Raji (cell line): Measurements from ENCODE around the gene STAC3.
A peak's percentile ranks its signal among the peaks of the same experiment; 100 is the strongest.

Experiments used
- POLR2A ChIP-seq: IDR thresholded peaks from 2 replicates; pipeline ENCODE4 v1.6.1; 2011; ENCODE audit warnings: low read depth, low read length, control low read depth; ENCODE audit not compliant: insufficient read depth

The STAC3 gene

GRCh38 chr12:57258977-57259970, 8.3 kb upstream of the STAC3 start:
- no peak for TF ChIP-seq POLR2A

GRCh38 chr12:57255916-57256315, 4.9 kb upstream of the STAC3 start:
- TF ChIP-seq POLR2A: no peak

GRCh38 chr12:57254506-57255280, 3.7 kb upstream of the STAC3 start:
- no peak for TF ChIP-seq POLR2A

- TF ChIP-seq POLR2A: no peak
Observed at GRCh38 chr12:57250541-57250940, 446 bp downstream of the STAC3 start.

GRCh38 chr12:57248934-57249742, 1.8 kb downstream of the STAC3 start:
- peak; percentile 31; the same call in 1 of the 2 replicates for TF ChIP-seq POLR2A

- TF ChIP-seq POLR2A: no peak
Observed at GRCh38 chr12:57247041-57247440, 3.9 kb downstream of the STAC3 start.

GRCh38 chr12:57244312-57244696, 6.7 kb downstream of the STAC3 start:
- TF ChIP-seq POLR2A: no peak

GRCh38 chr12:57243521-57244311, 7.3 kb downstream of the STAC3 start:
- TF ChIP-seq POLR2A: peak; percentile 21; the same call in 1 of the 2 replicates

GRCh38 chr12:57242691-57243454, 8.1 kb downstream of the STAC3 start:
- TF ChIP-seq POLR2A: peak; percentile 95

- TF ChIP-seq POLR2A: no peak
Observed at GRCh38 chr12:57242329-57242690, 8.7 kb downstream of the STAC3 start.

- TF ChIP-seq POLR2A: no peak
Observed at GRCh38 chr12:57241402-57242310, 9.3 kb downstream of the STAC3 start.

GRCh38 chr12:57240926-57241401, 10.0 kb downstream of the STAC3 start:
- no peak for TF ChIP-seq POLR2A

GRCh38 chr12:57240066-57240921, 10.7 kb downstream of the STAC3 start:
- peak; percentile 87 for TF ChIP-seq POLR2A
